ENCODE results near the gene JUP.
"Not testable (repeated sequence)": the region's sequence is repeated elsewhere in the genome, so short reads cannot be mapped to it uniquely, and the experiment has no call there.

The JUP gene

GRCh38 chr17:41786227-41787020 is at the start of gene JUP:
Gene JUP, minus strand, starts transcription at chr17:41786711. Its CDS starts 14,857 bp downstream, at chr17:41771854.
- peak; percentile 93 for DNase-seq

- no peak for DNase-seq
These were observed 49.5 kb upstream of the JUP start, which contains the start of gene NT5C3B for GRCh38 chr17:41835800-41836549. Gene NT5C3B, minus strand, starts transcription at chr17:41836232. Its CDS starts 39 bp downstream, at chr17:41836193.

- no peak for DNase-seq
These were observed 48.8 kb upstream of the JUP start for GRCh38 chr17:41835214-41835799.

GRCh38 chr17:41829961-41830360 is 43.5 kb upstream of the JUP start:
- not testable (repeated sequence) for DNase-seq

- no peak for DNase-seq
These were observed 38.8 kb upstream of the JUP start for GRCh38 chr17:41825175-41825845.

GRCh38 chr17:41824086-41824485 is 37.6 kb upstream of the JUP start:
- no peak for DNase-seq

- no peak for DNase-seq
These were observed 37.1 kb upstream of the JUP start for GRCh38 chr17:41823580-41823979.

GRCh38 chr17:41823141-41823524 is 36.6 kb upstream of the JUP start:
- DNase-seq = no peak

- no peak for DNase-seq
These were observed 36.0 kb upstream of the JUP start for GRCh38 chr17:41822216-41823140.

- DNase-seq = no peak
These were observed 35.3 kb upstream of the JUP start for GRCh38 chr17:41821776-41822175.

GRCh38 chr17:41818024-41818423 is 31.5 kb upstream of the JUP start:
- DNase-seq = no peak

GRCh38 chr17:41816637-41817320 is 30.3 kb upstream of the JUP start:
- no peak for DNase-seq

- DNase-seq = no peak
These were observed 27.7 kb upstream of the JUP start for GRCh38 chr17:41814195-41814594.

- no peak for DNase-seq
These were observed 27.2 kb upstream of the JUP start for GRCh38 chr17:41813699-41814124.

GRCh38 chr17:41813152-41813680 is 26.7 kb upstream of the JUP start:
- no peak for DNase-seq

GRCh38 chr17:41812381-41813151 is 26.1 kb upstream of the JUP start, which contains the start of gene FKBP10:
Gene FKBP10, plus strand, starts transcription at chr17:41813004. Its CDS starts 31 bp downstream, at chr17:41813035.
- DNase-seq = peak; percentile 70

- DNase-seq = peak; percentile 54
These were observed 25.3 kb upstream of the JUP start, which contains the start of gene P3H4 for GRCh38 chr17:41811549-41812380. Gene P3H4, minus strand, starts transcription at chr17:41811949. Its CDS starts 34 bp downstream, at chr17:41811915.

- no peak for DNase-seq
These were observed 24.4 kb upstream of the JUP start for GRCh38 chr17:41810659-41811548.
